Measurements from ENCODE around the gene RAD51B.

RAD51B gene

DNA sequence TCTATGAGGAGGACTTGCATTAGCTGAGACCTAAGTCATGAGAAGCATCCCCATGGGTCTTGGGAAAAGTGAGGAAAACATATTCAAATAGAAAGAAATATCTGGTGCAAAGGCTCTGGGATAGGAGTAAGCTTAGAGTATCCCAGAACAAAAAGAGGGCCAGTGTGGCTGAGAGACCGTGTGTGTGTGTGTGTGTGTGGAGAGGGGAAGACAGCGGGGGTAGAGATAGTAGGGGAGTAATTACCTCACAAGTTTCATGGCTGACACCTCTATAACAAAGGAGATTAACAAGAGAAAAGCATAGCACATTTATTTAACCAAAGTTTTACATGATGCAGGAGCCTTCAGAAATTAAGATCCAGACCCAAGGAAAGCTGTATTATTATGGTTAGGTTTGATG is 440.5 kb downstream of the RAD51B start:
- no peak for DNase-seq

DNA sequence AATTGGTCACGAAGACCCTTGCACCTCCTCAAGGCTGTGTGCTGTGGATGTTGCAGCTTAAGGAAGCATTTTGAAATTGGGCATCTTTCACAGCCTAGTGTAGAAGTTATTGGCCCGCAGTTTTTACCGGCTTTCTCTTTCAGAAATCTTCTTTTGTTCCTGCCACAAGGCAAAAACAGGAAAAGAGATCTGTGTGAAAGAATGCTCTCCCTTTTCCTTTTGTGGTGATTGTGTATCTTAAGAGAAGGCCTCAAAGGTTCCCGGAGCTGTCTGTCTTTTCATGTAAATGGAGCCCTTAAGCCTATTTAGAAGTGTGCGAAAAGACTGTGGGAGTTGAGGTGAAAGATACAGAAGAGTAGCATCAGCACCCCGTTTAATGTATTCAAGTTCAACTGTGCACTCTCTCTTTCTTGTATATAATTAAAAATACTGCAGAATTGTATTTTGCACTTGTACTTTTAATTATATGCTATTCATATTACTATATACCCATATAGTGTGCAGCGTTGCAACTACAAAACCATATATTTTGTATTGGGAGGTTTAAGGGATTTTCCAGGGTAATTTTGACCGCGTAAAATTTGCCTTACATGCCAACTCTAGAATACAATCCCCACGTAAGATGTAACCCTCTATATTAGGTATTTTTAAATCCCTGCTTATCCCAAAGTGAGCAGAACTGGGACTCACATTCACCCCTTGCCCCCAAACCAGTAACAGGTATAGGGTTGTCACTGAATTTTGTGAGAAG is 441.7 kb downstream of the RAD51B start:
- no peak for DNase-seq

DNA sequence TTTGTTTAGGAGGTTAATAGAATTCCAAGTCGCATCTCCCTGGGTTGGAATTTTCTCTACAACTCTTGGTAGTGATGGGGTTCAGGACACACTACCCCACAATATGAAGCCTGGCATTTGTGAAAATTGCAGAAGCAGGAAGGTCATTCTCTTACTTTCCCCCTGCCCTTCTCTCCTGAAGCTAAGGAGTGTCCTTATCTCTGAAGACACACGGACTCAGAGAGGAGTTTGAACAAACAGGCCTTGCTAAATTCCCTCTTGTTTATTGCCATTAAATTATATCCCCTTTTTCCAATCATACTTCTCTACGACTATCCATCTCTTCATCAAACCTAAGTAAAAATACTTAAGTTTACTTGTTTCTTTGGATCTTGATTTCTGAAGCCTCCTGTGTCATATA is 443.0 kb downstream of the RAD51B start:
- no peak for DNase-seq

DNA sequence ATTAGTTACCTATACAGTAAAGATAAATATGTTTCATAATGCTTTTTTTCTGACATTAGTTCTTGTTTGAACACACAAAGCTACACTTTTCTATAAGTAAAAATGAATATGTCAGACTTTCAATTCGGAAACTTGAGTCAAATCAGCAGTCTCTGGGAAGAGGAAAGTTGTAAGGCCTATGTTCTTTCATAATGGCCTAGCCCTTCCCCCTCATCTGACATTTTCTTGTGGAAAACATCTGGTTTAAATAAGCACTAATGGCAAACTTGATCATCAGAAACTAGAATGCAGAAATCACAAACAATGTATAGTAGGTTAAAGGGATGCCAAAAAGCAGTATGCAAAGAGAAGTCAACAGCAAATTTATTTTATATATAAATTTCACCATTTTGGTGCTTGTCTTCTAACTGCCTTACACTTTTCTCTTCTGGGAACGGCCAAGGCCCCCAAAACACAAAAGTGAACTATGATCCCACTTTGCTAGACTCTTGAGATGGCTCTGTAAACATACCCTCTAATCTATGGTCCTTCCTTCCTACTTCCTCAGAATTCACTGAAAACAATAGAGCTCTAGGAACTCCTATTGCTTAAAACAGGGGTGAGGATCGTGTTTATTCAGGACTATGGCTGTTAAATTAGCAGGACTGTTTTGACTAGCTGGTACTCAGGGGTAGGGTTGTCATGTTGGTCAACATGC is 444.1 kb downstream of the RAD51B start:
- DNase-seq: no peak

DNA sequence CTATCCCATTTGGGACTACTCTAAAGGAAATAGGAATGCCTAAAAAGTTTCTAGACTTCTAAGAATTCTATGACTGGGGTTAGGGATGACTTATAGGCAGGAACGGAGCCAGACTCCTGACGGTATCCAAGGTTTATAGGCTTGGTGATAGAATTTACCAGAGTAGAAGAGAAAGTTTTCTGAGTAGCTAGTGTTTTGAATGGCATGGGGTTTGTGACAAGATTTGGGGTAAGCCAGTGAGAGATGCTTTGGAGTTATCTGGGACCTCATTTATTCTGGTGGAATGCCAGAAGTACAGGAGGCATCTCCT is 444.6 kb downstream of the RAD51B start:
- DNase-seq: no peak

DNA sequence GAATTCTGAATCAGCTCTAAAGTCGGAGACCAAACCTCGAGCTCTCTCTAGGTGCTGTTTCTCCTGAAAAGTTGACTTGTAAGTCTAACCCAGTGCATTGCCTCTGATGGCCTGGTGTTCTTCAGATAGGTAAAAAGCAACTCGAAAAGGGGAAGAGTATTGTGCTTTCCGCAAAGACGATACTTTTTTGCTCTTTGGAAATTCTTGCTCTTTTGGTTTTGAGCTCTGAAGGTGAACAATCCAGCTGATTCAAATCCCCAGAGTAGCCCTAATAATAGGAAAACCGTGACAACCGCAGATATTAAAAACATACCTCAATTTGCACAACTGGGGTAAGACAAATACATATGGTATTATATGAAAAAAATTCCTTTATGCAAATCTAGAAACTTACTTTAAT is 447.4 kb downstream of the RAD51B start:
- no peak for DNase-seq

DNA sequence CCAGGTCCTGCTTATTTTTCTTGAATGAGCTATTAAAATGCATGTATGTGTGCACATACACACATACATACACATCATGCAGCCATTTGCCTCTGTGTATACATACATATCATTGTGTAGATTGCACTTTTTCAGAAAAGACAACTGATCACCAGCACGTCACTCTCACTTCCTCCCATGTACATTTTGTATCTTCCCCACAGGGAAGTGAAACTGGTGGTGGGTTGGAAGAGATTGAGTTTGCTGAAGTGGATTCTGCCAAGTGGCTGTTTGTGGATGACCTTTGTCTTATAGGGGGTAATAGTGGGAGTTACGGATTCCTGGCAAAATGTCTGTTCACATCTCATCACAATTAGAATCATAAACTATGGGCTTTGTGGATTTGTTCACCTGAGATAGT is 448.6 kb downstream of the RAD51B start:
- DNase-seq: no peak

DNA sequence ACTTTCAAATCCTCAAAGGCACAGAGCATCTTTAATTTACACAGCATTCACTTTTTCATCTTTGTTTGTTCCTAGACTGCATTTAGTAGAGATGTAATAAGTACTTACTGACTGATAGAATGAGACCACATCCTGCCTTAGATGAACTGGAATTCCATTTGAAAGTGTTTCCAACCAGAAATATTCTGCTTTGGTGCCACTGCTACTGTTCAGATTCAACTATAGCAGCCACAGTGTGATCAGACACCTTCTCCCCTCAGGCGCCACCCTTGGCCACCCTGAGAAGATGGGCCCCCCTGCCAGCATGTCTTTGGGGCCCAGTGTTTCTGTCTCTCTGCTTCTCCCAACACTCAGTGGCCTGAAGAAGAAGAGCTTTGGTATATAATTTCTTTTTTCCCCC is 449.1 kb downstream of the RAD51B start:
- DNase-seq: no peak

DNA sequence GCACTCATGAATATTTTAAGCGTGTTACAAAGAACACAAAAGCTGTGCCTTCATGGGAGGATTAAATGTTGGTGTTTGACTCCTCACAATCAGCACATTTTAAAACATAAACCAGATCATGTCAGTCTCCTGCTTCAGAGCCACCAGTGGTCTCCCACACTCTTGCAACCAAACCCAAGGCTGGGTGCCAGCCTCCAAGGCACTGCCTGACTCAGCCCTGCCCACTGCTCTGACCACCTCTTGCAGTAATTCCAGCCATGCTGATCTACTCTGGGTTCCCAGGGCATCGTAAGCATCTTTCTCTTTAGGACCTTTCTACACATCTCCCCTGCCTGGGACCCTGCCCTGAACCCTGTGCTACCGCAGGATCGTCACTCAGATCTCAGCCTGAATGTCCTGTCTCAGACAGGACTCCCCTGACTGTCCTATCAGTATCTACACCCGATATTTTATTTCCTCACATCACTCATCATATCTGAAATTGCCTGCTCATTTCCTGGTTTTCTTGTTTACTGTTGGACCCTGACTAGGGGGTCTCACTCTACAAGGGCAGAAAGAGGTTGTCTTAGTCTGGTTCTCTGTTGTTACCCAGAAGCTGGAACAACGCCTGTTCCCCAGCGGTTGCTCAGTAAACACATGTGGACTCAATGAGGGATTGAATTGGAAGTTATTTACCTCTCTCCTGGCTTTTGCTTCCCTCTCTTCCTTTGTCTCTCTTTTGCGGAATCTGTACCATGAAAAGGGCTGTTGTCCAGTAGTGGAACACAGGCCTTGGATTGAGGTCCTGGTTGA is 449.8 kb downstream of the RAD51B start:
- no peak for DNase-seq

DNA sequence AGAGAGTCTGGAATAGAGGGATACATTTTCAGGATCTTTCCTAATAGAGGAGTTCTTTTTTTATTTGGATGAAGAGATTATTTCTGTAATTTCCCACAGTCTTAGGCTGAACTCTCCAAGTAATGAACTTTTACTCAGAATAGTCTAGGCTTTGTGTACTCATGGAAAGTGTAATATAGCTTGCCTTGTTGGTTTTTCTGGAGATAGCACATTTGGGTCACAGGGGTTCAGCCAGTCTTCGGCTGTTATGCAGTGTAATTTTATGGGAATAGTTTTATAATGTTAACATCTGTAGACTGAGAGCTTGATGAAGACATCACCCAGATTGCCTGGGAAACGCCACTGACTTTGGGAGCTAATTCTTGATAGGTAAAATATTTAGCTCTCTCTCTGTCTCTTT is 450.8 kb downstream of the RAD51B start:
- no peak for DNase-seq

DNA sequence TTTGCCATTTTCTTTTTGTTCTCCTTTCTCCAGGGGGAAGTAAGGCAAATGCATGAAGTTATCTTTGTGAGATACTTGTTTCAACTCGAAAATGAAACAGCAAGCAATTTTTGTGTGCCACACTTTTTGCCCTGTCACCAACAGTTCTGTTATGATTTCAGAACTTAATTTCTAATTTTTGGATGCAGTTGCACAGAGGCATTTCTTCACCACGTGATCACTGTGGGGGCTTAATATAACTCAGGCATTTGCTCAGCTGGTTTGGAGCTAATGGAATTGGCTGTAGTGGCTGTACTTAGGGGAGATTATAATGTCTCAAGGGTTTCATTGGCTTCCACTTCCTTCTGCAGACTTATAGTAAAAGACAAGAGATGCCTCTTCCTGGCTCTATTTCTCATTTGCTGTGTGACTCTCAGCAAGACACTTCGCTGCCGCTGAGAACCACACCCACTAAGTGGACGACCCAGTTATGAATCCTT is 452.4 kb downstream of the RAD51B start:
- no peak for DNase-seq

DNA sequence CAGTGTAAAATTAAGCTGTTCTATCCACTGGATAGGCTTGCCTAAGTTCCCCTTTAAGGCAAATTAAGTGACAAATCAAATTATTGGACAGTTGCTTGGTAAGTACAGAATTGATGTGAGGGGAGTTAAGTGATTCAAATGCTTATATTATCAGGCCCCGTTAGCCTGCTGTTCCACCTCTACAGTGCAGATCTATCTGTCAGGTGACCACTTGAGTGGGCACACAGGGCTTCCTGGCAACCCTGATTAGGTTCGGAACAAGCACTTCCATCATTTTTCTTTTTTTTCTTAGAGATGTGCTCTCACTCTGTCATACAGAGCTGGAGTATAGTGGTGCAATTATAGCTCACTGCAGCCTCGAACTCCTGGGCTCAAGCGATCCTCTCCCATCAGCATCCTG is 453.8 kb downstream of the RAD51B start:
- DNase-seq: no peak

DNA sequence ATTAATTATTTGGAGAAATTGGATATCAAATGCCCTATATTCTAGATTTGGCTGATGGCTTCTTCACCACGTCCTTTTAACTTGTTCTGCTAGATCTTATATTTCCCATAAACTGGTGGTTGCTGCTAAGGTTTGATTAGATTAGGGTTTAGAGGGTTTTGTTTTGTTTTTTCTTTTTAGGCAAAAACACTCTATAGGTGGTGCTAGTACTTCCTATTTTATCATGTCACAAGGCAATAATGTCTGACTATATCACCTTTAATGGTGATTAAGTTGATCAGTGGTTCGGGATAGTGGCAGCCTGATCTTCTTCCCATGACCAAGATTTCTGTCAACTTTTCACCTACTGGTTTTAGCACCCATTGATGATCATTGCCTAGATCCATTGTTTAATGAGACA is 455.1 kb downstream of the RAD51B start:
- no peak for DNase-seq

DNA sequence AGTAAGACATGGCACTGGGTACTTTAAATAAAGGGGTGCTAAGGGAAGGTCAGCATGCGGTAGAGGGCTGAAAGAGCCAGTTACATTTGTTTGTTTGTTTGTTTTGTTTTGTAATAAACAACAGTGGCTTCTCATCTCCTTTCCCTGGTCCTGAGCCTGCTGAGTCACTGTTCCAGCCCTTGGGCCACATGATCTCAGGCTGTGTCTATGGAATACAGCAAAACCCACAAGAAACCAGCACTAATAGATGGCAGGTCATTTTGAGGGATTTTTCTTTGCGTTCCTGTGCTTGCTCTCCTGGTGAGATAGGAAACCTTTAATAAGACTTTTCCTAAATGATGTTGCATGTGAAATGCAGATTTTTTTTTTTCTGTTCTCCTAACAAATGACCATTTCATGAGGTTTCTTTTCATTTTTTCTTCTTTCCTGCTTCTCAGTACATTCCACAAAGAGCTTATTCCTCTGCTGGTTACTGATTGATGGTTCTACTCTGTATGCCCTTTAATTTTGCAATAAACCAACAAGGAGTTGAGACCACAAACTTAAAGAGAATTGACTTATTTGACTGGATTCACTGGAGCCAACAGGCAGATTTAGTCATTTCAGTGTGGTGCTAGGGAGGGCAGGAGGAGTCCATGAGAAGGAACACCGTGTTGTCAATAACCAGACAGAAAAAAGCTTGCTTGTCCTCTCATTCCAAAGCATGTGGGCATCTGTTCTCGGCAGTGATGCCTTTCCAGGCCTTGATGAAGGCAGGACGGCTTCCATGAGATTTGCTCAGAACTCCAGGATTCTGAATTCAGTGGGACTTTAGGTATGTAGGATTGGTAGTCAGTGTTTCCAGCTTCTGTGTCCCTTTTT is 459.2 kb downstream of the RAD51B start:
- no peak for DNase-seq

DNA sequence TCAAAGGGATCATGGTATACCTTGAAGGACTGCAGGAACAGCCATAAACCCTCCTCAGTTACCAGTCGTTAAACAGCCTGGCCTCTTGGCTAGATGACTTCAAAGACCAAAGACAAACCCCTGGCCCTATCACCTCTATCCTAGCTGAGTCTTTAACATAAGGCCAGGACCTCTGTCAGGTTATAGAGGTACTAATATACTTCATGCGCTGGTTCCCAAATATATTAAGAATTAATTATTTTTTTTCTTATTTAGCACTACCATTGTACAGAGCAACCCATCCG is 459.8 kb downstream of the RAD51B start:
- DNase-seq: no peak

DNA sequence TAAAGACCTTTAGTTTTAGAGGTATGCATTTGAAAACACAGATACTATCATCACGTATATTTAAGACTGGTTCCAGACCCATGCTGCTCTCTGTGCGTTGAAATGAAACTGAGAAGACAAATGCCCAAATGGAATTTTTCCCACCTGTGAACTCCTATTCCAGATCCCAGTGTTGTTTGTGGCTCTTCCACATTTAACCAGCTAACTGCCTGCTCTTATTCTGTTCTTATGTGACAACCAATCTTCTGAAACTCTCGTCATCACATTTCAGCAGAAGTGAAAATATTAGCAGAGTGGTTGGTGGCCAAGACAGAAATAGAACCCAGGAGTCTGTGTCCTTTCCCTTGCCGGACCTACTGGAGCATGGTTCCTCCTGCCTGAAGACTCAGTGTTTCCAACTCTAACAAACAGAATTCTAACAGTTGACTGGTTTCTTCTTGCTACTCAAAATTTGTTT is 460.2 kb downstream of the RAD51B start:
- no peak for DNase-seq

DNA sequence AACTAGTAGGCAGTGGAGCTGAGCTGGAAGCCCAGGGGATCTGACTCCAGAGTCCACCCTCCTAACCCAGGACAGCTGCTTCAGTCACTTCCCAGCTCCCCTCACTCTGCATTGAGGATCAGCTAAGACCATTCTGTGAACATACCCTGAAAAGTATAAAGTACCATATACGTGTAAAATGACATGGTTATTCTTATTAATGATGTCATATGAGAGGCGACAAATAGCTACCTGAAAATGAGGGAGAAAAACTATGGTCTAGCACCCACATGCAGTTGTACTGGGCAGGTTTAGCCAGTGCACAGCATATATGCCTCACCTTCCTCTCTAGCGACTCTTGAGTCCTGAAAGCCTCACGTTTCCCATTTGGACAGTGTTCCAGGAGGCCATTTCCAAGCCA is 461.9 kb downstream of the RAD51B start:
- no peak for DNase-seq

DNA sequence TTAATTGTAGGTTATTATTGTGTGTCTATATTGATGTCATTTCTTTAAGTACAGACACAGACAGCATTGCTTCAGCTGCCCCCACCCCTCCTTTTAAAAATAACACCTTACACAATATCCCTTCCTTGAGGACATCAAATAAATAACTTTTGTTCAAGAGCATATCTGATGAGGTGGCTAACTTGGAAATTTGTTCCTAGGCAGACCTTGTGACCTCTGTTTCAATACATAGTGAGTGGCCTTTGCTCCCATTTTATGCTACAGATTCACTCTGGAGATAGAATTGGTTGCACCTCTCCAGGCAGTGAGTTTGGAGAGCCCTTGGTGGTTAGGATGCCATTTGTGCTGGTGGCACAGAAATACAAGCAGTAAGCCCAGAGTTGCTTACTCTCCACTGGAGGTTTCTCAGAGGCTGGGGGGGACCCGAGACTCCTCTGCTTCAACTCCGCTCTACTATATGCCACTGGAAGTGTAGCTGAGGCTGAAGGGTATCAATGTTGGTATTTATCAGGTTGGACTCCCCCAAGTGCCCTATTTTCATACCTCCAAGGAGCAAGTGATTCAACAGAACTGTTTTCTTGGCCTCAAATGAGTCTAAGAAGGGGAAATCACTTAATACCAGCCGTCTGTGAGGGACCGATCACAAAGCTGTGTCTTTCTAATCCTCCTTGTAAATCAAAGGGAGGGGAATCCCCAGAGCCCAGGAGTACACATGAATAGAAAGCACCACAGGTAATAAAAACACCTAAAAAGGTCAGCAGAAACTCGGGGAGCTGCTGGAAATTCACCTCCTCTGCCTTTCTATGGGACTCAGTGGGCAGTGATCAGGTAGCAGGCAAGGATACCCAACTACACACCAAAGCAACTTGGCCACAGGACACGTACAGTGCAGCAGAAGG is 463.1 kb downstream of the RAD51B start:
- peak; percentile 53 to 58 for DNase-seq

DNA sequence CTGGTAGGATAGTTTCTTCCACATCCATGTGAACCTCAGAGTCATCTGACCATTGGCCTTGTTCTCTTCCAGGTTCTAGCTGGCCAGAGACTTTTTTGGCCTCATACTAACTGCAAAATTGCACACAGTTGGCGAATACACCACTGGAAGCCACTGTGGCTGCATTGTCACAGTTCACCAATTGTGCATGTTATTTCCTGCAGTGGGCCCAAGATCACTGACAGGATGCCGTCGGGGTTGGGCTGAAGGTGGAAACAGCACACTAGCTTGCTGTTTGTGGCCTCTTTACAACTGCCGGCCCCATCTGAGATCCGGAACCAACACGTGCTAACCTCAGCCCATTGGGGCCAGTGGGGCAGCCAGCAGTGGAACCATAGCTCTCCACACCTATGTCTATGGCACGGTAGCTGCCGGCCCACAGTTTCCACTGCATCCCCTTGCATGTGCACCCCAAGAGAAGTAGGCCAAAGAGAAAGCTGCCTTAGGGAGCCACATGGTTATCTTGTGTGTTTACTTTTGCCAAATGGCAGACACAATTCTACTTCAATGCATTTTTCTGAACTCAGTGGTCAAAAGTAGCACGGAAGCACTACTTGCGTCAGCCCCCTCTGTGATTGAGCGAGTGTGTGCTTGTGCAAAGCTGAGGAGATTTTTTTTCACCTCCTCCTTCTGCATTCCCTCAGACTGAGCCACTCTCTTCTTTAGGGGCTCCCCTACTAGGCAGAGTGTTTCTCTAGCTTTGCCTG is 464.0 kb downstream of the RAD51B start:
- DNase-seq: peak; percentile 38 to 39

DNA sequence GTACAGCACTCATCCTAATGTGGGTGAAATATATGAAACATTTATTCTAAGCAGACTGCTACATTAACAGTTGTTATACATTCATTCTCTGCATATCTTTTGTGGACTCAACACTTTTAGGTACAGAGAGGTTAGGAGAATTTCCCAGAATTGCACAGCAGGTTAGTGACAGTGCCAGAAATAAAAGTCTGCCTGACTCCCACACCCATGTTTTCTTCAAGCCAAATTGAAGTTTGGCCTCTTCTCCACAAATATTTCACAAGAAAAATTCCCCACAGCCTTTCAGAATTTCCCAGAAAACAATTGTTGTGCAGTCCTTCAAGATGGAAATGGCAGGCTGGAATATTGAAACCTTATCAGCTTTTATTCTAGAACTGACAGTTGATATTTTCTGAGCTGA is 464.8 kb downstream of the RAD51B start:
- DNase-seq: no peak

DNA sequence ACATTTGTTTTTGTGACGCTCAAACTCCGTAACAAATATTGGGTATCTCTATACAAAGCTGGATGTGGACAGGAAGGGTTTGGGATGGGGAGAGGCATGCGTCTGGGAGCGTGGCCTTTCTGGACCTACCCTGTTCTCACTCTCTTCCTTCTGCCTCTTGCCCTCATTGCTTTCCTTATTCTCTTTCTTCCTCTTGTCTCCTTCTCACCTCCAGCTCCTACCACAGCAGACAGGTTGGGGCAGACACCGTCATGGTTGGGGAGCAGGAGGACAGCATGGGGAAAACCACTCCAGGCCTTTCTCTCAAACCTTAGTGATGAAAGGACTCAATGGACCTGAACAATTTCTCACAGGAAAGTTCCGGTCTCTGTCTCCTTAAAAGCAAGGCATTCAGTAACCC is 465.3 kb downstream of the RAD51B start:
- DNase-seq: no peak
